ENCODE measurements around the gene CAMTA1. TPM values are rescaled to one million over a fixed set of nuclear protein-coding genes. Genes with fewer than 3 reads are reported as not detected.

Gene CAMTA1
- total RNA-seq, 4 donors from 2014 or later = 57.4 to 88.3 (median 62.1) TPM

- Histone ChIP-seq H3K36me3 (no peaks in the 10 kb centered on the region), H3K4me1 (no peaks in the 10 kb centered on the region), H3K27me3 (no peaks in the 10 kb centered on the region), H3K27ac (no peak overlapping the region), H3K9me3 (peaks cover 0 to 6% (median 0%) of the 10 kb centered on the region in 4 donors), H3K4me3 (no peak overlapping the region)
- no peak for DNase-seq
- TF ChIP-seq, protein P1, sequence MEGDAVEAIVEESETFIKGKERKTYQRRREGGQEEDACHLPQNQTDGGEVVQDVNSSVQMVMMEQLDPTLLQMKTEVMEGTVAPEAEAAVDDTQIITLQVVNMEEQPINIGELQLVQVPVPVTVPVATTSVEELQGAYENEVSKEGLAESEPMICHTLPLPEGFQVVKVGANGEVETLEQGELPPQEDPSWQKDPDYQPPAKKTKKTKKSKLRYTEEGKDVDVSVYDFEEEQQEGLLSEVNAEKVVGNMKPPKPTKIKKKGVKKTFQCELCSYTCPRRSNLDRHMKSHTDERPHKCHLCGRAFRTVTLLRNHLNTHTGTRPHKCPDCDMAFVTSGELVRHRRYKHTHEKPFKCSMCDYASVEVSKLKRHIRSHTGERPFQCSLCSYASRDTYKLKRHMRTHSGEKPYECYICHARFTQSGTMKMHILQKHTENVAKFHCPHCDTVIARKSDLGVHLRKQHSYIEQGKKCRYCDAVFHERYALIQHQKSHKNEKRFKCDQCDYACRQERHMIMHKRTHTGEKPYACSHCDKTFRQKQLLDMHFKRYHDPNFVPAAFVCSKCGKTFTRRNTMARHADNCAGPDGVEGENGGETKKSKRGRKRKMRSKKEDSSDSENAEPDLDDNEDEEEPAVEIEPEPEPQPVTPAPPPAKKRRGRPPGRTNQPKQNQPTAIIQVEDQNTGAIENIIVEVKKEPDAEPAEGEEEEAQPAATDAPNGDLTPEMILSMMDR (IDR thresholded peaks at IDR 0.05) = no peak
- no peak for TF ChIP-seq POLR2A (IDR thresholded peaks at IDR 0.05)
These were observed 647.0 kb downstream of the CAMTA1 start for GRCh38 chr1:7432102-7432899.

DNA sequence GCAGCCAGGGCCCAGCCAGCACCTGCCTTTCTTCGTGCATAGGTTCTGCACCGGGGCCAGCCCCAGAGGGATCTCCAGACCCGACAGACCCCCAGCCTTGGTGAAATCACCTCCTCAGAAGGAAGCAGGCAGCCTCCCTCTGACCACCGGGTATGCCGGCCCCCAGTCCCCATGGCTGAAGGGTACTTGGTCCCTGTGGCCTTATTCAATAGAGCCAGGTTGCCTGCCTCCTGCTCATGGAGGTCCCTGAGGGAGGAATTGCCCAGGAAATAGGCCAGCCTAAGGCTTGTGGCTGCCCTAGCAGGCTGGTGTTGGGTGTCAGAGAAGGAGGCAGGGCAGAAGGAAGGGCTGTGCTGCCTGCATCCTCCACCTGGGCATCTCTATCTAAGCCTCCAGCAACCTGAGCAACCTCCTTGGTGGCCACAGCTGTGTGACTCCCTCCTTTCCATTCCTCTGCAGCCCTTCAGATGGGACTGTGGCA lies 647.7 kb downstream of the CAMTA1 start:
- TF ChIP-seq POLR2A (IDR thresholded peaks at IDR 0.05) = no peak
- TF ChIP-seq, protein P1 (IDR thresholded peaks at IDR 0.05) = no peak
- Histone ChIP-seq H3K4me3 (no peak overlapping the region), H3K27me3 (no peaks in the 10 kb centered on the region), H3K36me3 (no peaks in the 10 kb centered on the region), H3K9me3 (peaks cover 0 to 6% (median 0%) of the 10 kb centered on the region in 4 donors), H3K4me1 (no peaks in the 10 kb centered on the region), H3K27ac (no peak overlapping the region)
- DNase-seq = no peak

GRCh38 chr1:7434566-7434965 lies 649.3 kb downstream of the CAMTA1 start:
- no peak for DNase-seq
- Histone ChIP-seq H3K9me3 (peaks cover 0 to 6% (median 0%) of the 10 kb centered on the region in 4 donors), H3K27ac (no peak overlapping the region), H3K36me3 (no peaks in the 10 kb centered on the region), H3K4me3 (no peak overlapping the region), H3K27me3 (no peaks in the 10 kb centered on the region), H3K4me1 (no peaks in the 10 kb centered on the region)
- TF ChIP-seq, protein P1 (IDR thresholded peaks at IDR 0.05) = no peak

GRCh38 chr1:7435276-7436055 lies 650.2 kb downstream of the CAMTA1 start:
- Histone ChIP-seq H3K36me3 (no peaks in the 10 kb centered on the region), H3K27ac (no peak overlapping the region), H3K4me3 (no peak overlapping the region), H3K9me3 (peaks cover 0 to 6% (median 0%) of the 10 kb centered on the region in 4 donors), H3K4me1 (no peaks in the 10 kb centered on the region), H3K27me3 (no peaks in the 10 kb centered on the region)
- no peak for DNase-seq
- TF ChIP-seq, protein P1 (IDR thresholded peaks at IDR 0.05) = no peak
- no peak for TF ChIP-seq POLR2A (IDR thresholded peaks at IDR 0.05)

GRCh38 chr1:7436056-7437005 lies 651.1 kb downstream of the CAMTA1 start:
- no peaks in the 10 kb centered on the region for H3K4me1 ChIP-seq
- H3K27ac ChIP-seq = no peak overlapping the region
- DNase-seq = no peak
- H3K9me3 ChIP-seq = peaks cover 0 to 6% (median 0%) of the 10 kb centered on the region in 4 donors
- TF ChIP-seq, protein P1 (IDR thresholded peaks at IDR 0.05) = no peak
- no peak for TF ChIP-seq POLR2A (IDR thresholded peaks at IDR 0.05)
- no peak overlapping the region for H3K4me3 ChIP-seq
- H3K36me3 ChIP-seq = no peaks in the 10 kb centered on the region
- H3K27me3 ChIP-seq = no peaks in the 10 kb centered on the region
